Gastroesophageal sphincter (tissue), 4 donors: Measurements from ENCODE around the gene NPIPA1. TPM values are rescaled to one million over a fixed set of nuclear protein-coding genes. Genes with fewer than 3 reads are reported as not detected.
"Not testable (repeated sequence)": the region's sequence is repeated elsewhere in the genome, so short reads cannot be mapped to it uniquely, and the experiment has no call there.

Experiments used
- ATAC-seq: fragments of 150-250 bp; one replicate; pipeline ENCODE4 v1.9.1; 2016; ENCODE audit warnings: mild to moderate bottlenecking, moderate library complexity
- H3K27ac ChIP-seq, 4 donors: fragments of 200-600 bp; sonication (generic) in 3 of 4; 1 replicate in 3 of 4; 2 replicates in 1 of 4; pipeline ENCODE4 v1.5.1; 2016 to 2019
- H3K27me3 ChIP-seq: fragments of 200-600 bp; sonication (generic); one replicate; pipeline ENCODE4 v1.5.1; 2019
- H3K36me3 ChIP-seq, 2 donors: fragments of 200-600 bp; sonication (generic); one replicate each; pipeline ENCODE4 v1.5.1; 2019; ENCODE audit warnings: control low read depth in 1 of 2
- H3K4me1 ChIP-seq, 3 donors: fragments of 200-600 bp; sonication (generic); 1 replicate in 2 of 3; 2 replicates in 1 of 3; pipeline ENCODE4 v1.5.1; 2016 to 2019; ENCODE audit warnings: control low read depth in 2 of 3
- H3K4me3 ChIP-seq, 2 donors: fragments of 200-600 bp; sonication (generic); one replicate each; pipeline ENCODE4 v1.5.1; 2019; ENCODE audit warnings: mild to moderate bottlenecking in 1 of 2, moderate library complexity in 1 of 2
- H3K9me3 ChIP-seq, 3 donors: fragments of 200-600 bp; sonication (generic); one replicate each; pipeline ENCODE4 v1.5.1; 2017 to 2019; ENCODE audit warnings: control low read depth in 2 of 3
- WGBS, 2 donors: methylation state at CpG; one replicate each; pipeline ENCODE4 v1.1.5; 2018; ENCODE audit warnings: low coverage in 1 of 2; 5-methylcytosine and 5-hydroxymethylcytosine counted together
- total RNA-seq, 4 donors: library from RNA; depleted of rRNA; stranded (reverse); fragments of >200 nt; gene quantifications; one replicate each; pipeline ENCODE4 v1.1.0, GENCODE V29; 2016
- TF ChIP-seq, protein P1 (sequence below), 4 experiments: fragments of 200-600 bp in 2 of 4; fragments of 450-650 bp in 2 of 4; sonication (generic) in 1 of 4; IDR thresholded peaks; one replicate each; pipeline ENCODE4 v1.5.1; 2017 to 2019; ENCODE audit warnings: antibody characterized with exemption in 4 of 4, mild to moderate bottlenecking in 2 of 4, moderate library complexity in 2 of 4

The NPIPA1 gene
- total RNA-seq = 100 to 1,000 TPM in 2 of 4 donors, 10 to 100 TPM in 2; 54.0 to 103 (median 93.4) TPM

DNA sequence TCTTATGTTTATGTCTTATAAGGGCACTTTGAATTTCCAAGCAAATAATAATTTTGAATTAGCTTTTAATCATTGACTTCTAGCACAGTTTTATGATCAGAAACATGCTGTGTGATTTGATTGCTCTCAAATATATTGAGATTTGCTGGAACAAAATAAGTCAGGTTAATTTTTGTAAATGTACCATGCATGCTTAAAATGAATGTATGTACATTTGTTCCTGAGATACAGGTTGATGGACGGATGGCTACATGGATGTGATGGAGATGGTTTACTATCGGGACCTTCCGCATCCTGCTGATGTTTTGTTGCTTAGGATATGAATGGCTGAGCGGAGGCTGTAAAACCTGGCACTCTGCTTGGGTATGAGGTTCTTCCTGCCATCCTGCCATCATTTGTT is at the start of gene NPIPA1:
Gene NPIPA1, plus strand, starts transcription at position 301 of the 400 bp plus-strand sequence. Its CDS starts 0 bp downstream, at position 301.
- peaks cover 0 to 12% of the 10 kb centered on the region in 2 donors for H3K36me3 ChIP-seq
- not testable (repeated sequence) for ATAC-seq, H3K4me1 ChIP-seq, H3K27ac ChIP-seq, H3K9me3 ChIP-seq, H3K27me3 ChIP-seq, H3K4me3 ChIP-seq
- no CpG with 5 or more reads among the region's 4 CpGs for WGBS, 2 donors

DNA sequence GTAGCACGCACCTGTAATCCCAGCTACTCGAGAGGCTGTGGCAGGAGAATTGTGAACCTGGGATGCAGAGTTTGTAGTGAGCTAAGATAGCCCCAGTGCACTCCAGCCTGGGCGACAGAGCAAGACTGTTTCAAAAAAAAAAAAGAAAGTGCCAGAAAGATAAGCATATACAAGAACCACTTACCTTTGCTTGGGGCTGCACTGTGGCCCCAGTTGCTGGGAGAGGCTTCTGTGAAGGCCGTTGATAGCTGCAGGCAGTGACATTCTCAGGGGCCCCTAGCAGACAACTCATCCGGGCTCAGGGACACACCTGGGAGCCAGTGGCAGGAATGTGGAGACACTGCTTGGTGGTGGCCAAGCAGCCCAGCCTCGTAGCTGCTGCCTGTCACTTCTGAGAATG is 45.1 kb upstream of the NPIPA1 start:
- WGBS, 2 donors = no CpG with 5 or more reads among the region's 6 CpGs
- H3K4me3 ChIP-seq, H3K27ac ChIP-seq, H3K9me3 ChIP-seq, H3K4me1 ChIP-seq, ATAC-seq, H3K27me3 ChIP-seq: not testable (repeated sequence)
- H3K36me3 ChIP-seq = peaks cover 0 to 17% of the 10 kb centered on the region in 2 donors

GRCh38 chr16:14895382-14895781 is 41.9 kb upstream of the NPIPA1 start:
- ATAC-seq, H3K27ac ChIP-seq, H3K36me3 ChIP-seq, H3K9me3 ChIP-seq, H3K4me3 ChIP-seq, H3K27me3 ChIP-seq, H3K4me1 ChIP-seq: not testable (repeated sequence)
- 89% methylated on average over 6 of the region's 14 CpGs; no CpG with 5 or more reads in 1 of the 2 donors for WGBS, 2 donors

GRCh38 chr16:14896023-14896422 is 41.2 kb upstream of the NPIPA1 start:
- ATAC-seq, H3K27ac ChIP-seq, H3K36me3 ChIP-seq, H3K27me3 ChIP-seq, H3K4me3 ChIP-seq, H3K9me3 ChIP-seq, H3K4me1 ChIP-seq: not testable (repeated sequence)
- WGBS, 2 donors = 77% methylated on average over 7 of the region's 9 CpGs; no CpG with 5 or more reads in 1 of the 2 donors

DNA sequence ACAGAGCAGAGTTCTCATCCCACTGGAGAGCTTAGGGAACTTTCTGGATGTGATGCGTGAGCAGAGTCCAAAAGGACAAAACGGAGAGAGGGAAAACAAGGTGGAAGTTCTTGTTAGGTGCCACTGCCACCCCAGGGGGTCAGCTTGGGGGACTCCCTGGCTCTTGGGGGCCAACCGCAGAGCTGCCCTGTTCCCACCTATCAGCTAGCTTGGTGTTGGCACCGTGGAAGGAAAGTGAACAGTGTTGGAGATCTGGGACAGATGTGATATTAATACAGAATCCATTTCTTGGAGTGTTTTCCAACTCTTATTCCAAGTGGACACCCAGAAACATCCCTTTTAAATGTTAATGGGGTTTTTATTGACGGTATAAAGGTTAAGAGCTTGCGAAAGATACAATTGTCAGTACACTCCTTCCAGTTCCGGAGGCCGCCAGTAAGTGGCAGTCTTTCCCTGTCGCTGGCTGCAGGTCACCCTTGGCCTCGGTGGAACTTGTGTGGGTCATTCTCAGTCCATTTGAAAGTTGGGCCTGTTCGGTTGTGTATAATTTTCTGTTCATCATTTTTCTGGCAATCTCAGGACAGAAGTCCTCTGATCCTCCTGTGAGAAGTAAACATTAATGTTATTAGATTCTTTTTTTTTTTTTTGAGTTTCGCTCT is 40.1 kb upstream of the NPIPA1 start:
- 0% methylated on average over 2 of the region's 12 CpGs; no CpG with 5 or more reads in 1 of the 2 donors for WGBS, 2 donors
- not testable (repeated sequence) for H3K36me3 ChIP-seq, H3K4me1 ChIP-seq, H3K4me3 ChIP-seq, H3K27ac ChIP-seq, H3K9me3 ChIP-seq, H3K27me3 ChIP-seq
- TF ChIP-seq, protein P1, sequence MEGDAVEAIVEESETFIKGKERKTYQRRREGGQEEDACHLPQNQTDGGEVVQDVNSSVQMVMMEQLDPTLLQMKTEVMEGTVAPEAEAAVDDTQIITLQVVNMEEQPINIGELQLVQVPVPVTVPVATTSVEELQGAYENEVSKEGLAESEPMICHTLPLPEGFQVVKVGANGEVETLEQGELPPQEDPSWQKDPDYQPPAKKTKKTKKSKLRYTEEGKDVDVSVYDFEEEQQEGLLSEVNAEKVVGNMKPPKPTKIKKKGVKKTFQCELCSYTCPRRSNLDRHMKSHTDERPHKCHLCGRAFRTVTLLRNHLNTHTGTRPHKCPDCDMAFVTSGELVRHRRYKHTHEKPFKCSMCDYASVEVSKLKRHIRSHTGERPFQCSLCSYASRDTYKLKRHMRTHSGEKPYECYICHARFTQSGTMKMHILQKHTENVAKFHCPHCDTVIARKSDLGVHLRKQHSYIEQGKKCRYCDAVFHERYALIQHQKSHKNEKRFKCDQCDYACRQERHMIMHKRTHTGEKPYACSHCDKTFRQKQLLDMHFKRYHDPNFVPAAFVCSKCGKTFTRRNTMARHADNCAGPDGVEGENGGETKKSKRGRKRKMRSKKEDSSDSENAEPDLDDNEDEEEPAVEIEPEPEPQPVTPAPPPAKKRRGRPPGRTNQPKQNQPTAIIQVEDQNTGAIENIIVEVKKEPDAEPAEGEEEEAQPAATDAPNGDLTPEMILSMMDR (IDR thresholded peaks at IDR 0.05) = peak in 1 of 4 experiments; percentile 31
- ATAC-seq = peak; percentile 62

DNA sequence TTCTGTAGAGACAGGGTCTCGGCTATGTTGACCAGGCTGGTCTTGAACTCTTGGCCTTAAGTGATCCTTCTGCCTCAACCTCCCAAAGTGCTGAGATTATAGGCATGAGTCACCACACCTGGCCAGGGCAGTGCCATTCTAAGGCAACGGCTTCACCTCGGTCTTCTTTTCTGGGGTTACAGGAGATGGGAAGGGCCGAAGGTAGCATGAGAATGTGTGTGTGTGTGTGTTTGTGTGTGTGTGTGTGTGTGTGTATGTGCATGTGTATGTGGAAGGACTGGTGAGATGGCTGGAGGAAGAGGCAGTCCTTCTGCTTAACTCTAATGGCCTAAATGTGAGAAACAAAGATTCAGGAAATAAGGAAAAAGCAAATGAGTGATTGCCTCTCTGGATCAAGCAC is 39.1 kb upstream of the NPIPA1 start:
- not testable (repeated sequence) for H3K27ac ChIP-seq, H3K36me3 ChIP-seq
- no CpG with 5 or more reads among the region's 4 CpGs for WGBS, 2 donors

GRCh38 chr16:14903191-14903957 is 33.9 kb upstream of the NPIPA1 start:
- H3K27me3 ChIP-seq, H3K27ac ChIP-seq, H3K9me3 ChIP-seq, ATAC-seq, H3K4me3 ChIP-seq, H3K4me1 ChIP-seq, H3K36me3 ChIP-seq: not testable (repeated sequence)
- 68% methylated on average over 6 of the region's 8 CpGs; no CpG with 5 or more reads in 1 of the 2 donors for WGBS, 2 donors

More for the DNA sequence above, 39.1 kb upstream of the NPIPA1 start:
- not testable (repeated sequence) for H3K4me1 ChIP-seq, ATAC-seq, H3K4me3 ChIP-seq, H3K27me3 ChIP-seq, H3K9me3 ChIP-seq

- not testable (repeated sequence) for H3K9me3 ChIP-seq, H3K4me1 ChIP-seq, H3K27ac ChIP-seq, H3K36me3 ChIP-seq, ATAC-seq, H3K27me3 ChIP-seq, H3K4me3 ChIP-seq
- WGBS, 2 donors = no CpG with 5 or more reads among the region's 4 CpGs
Measured at GRCh38 chr16:14909744-14910143, 27.5 kb upstream of the NPIPA1 start.

DNA sequence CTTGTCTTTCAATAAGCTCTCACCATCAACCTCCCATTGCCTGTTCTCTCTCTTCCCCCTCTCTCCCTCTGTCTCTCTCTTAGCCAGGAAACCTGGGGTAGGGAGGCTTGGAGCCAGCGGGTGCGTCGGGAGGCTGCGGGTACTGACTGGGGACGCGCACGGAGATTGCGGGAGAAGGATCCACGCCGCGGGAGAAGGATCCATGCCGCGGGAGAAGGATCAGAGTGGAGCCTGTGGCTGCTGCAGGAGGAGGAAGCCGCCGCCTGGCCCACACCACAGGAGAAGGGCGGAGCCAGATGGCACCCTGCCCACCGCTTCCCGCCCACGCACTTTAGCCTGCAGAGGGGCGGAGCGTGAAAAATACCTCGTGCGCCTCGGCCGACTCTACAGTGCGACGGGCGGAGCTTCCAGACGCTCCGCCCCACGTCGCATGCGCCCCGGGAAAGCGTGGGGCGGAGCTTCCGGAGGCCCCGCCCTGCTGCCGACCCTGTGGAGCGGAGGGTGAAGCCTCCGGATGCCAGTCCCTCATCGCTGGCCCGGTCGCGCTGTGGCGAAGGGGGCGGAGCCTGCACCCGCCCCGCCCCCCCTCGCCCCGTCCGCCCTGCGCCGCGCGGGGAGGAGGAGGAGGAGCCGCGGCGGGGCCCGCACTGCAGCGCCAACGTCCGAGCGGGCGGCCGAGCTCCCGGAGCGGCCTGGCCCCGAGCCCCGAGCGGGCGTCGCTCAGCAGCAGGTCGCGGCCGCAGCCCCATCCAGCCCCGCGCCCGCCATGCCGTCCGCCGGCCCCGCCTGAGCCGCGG is 26.2 kb upstream of the NPIPA1 start:
- not testable (repeated sequence) for H3K27me3 ChIP-seq, H3K27ac ChIP-seq, H3K36me3 ChIP-seq, H3K4me1 ChIP-seq, H3K9me3 ChIP-seq, H3K4me3 ChIP-seq
- peak; percentile 87 for ATAC-seq
- no CpG with 5 or more reads among the region's 85 CpGs for WGBS, 2 donors

- not testable (repeated sequence) for H3K27me3 ChIP-seq, H3K4me1 ChIP-seq, ATAC-seq, H3K9me3 ChIP-seq, H3K36me3 ChIP-seq
- 1% methylated on average over 15 of the region's 33 CpGs; no CpG with 5 or more reads in 1 of the 2 donors for WGBS, 2 donors
- Histone ChIP-seq H3K27ac (peak overlapping the region; percentile 36 to 86 (median 82)), H3K4me3 (peak overlapping the region; percentile 32 to 57)
Measured at GRCh38 chr16:14911954-14912353, 25.3 kb upstream of the NPIPA1 start.

DNA sequence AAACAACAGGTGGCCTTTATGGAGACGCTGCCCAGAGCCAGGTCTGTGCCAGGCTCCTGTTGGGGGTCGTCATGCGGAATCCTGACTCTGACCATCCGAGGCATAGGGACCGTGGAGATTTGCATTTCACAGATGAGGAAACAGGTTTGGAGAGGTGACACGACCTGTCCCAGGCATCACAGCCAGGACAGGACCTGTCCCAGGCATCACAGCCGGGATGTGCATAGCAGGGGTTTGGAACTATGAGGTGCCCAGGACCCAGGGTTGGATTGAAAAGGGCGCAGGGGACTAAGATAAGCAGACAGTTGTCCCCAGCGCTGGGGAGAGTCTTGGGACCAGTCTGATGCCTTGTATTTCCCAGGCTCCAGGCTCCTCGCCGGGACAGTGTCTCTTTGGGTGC is 24.7 kb upstream of the NPIPA1 start:
- not testable (repeated sequence) for H3K27ac ChIP-seq, H3K27me3 ChIP-seq, H3K4me1 ChIP-seq, ATAC-seq, H3K9me3 ChIP-seq, H3K36me3 ChIP-seq
- H3K4me3 ChIP-seq = peak overlapping the region in 1 of 2 donors; percentile 31
- no CpG with 5 or more reads among the region's 11 CpGs for WGBS, 2 donors

DNA sequence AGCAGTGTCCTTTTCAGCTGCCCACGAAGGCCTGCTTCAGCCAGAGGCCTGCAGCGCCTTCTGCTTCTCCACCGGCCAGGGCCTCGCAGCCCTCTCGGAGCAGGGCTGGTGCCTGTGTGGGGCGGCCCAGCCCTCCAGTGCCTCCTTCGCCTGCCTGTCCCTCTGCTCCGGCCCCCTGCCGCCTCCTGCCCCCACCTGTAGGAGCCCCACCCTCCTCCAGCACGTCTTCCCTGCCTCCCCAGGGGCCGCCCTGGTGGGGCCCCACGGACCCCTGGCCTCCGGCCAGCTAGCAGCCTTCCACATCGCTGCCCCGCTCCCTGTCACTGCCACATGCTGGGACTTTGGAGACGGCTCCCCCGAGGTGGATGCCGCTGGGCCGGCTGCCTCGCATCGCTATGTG is 18.7 kb upstream of the NPIPA1 start:
- H3K9me3 ChIP-seq, H3K36me3 ChIP-seq, H3K4me3 ChIP-seq, ATAC-seq, H3K27me3 ChIP-seq: not testable (repeated sequence)
- H3K27ac ChIP-seq = peak overlapping the region in 1 of 4 donors; percentile 11
- peaks cover 0 to 12% (median 0%) of the 10 kb centered on the region in 3 donors for H3K4me1 ChIP-seq
- WGBS, 2 donors = no CpG with 5 or more reads among the region's 21 CpGs
